Activated naive CD8-positive, alpha-beta T cell (primary cell): ENCODE results near the gene CDY1.
"Not testable (repeated sequence)": the region's sequence is repeated elsewhere in the genome, so short reads cannot be mapped to it uniquely, and the experiment has no call there.

Experiments used
- H3K27ac Mint-ChIP-seq: one replicate; pipeline ENCODE4 v1.8.0; 2021; ENCODE audit warnings: mixed read lengths
- H3K27me3 Mint-ChIP-seq: one replicate; pipeline ENCODE4 v1.8.0; 2021; ENCODE audit warnings: mixed read lengths
- H3K36me3 Mint-ChIP-seq: one replicate; pipeline ENCODE4 v1.8.0; 2021; ENCODE audit warnings: mixed read lengths
- H3K4me1 Mint-ChIP-seq: one replicate; pipeline ENCODE4 v1.8.0; 2021; ENCODE audit warnings: low read depth, mixed read lengths
- H3K4me3 Mint-ChIP-seq: one replicate; pipeline ENCODE4 v1.8.0; 2021; ENCODE audit warnings: mild to moderate bottlenecking, mixed read lengths
- H3K9me3 Mint-ChIP-seq: one replicate; pipeline ENCODE4 v1.8.0; 2021; ENCODE audit warnings: low read depth, mixed read lengths

Gene CDY1, protein sequence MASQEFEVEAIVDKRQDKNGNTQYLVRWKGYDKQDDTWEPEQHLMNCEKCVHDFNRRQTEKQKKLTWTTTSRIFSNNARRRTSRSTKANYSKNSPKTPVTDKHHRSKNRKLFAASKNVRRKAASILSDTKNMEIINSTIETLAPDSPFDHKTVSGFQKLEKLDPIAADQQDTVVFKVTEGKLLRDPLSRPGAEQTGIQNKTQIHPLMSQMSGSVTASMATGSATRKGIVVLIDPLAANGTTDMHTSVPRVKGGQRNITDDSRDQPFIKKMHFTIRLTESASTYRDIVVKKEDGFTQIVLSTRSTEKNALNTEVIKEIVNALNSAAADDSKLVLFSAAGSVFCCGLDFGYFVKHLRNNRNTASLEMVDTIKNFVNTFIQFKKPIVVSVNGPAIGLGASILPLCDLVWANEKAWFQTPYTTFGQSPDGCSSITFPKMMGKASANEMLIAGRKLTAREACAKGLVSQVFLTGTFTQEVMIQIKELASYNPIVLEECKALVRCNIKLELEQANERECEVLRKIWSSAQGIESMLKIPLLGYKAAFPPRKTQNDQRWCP

DNA sequence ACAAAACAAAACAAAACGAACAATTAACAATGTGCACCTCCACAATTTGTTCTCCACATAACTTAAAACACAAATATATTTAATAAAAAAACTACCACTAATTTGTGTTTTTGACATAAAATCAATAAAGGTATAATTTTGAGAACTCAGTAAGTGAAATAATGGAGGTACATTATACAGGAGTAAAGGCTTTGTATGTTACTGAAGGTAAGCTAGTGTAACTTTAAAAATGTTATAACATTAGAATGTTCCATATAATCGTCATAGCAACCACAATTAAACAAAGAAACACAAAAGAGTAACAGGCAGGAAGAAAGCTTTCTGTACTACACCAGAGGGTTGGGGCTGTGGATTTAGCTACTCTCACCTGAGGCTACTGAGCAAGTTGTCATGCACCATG lies at the start of gene CDY1:
Gene CDY1, plus strand, starts transcription at position 301 of the 400 bp plus-strand sequence. CDS start 326 bp downstream, outside the sequence.
- not testable (repeated sequence) for H3K36me3 Mint-ChIP-seq, H3K4me3 Mint-ChIP-seq, H3K9me3 Mint-ChIP-seq, H3K27ac Mint-ChIP-seq, H3K27me3 Mint-ChIP-seq, H3K4me1 Mint-ChIP-seq

DNA sequence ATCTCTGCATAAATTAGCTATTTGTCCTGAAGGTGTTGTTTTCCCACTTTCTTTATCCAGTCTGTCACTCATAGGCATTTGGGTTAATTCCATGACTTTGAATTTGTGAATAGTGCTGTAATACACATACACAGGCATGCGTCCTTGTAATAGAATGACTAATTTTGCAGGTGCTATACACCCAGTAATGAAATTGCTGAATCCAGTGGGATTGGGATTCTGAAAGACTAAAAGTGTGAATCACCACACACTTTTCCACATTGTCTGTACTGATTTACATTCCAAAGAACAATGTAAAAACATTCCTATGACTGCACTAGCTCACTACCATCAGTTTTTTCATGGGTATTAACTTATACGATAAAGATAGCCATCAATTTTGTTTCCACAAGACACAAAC lies 28.6 kb upstream of the CDY1 start:
- H3K9me3 Mint-ChIP-seq, H3K4me3 Mint-ChIP-seq, H3K4me1 Mint-ChIP-seq, H3K36me3 Mint-ChIP-seq, H3K27ac Mint-ChIP-seq, H3K27me3 Mint-ChIP-seq: not testable (repeated sequence)

DNA sequence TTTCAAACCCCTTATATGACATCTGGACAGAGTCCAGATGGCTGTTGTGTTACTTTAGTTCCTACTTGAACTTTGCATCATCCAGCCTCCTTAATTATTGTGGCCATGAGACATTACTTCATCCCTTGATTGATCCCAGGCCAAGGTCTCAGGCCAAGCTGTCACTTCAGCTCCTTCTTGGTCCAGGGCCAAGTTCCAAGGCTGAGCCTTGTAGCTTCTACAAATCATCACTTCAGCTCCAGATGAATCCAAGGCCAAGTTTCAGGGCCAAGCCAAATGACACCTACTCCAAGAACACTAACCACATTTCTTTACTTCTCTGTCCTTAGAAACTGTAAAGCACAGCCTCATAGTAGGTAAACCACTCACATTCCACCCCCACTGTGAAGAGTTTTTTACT lies 1.7 kb upstream of the CDY1 start:
- H3K4me1 Mint-ChIP-seq, H3K4me3 Mint-ChIP-seq, H3K36me3 Mint-ChIP-seq, H3K27me3 Mint-ChIP-seq, H3K27ac Mint-ChIP-seq, H3K9me3 Mint-ChIP-seq: not testable (repeated sequence)

DNA sequence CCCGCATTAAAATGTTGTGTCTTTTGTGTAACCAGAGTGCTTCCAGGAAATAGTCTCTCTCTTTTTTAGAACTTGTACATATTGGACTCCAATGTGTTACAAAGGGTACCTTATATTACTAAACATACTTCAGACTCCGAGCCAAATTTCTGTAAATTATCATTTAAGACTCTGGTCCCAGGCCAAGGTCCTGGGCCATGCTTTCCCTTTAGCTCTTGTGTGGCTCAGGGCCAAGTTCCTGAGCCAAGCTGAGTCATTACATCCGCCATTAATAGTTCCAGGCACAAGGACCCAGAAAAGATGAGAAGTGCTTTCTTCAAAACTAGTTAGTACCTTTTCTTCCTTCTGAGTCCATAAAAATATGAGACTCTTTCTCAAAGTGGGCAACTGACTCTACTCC lies 4.6 kb downstream of the CDY1 start:
- H3K4me1 Mint-ChIP-seq, H3K36me3 Mint-ChIP-seq, H3K4me3 Mint-ChIP-seq, H3K9me3 Mint-ChIP-seq, H3K27me3 Mint-ChIP-seq, H3K27ac Mint-ChIP-seq: not testable (repeated sequence)

DNA sequence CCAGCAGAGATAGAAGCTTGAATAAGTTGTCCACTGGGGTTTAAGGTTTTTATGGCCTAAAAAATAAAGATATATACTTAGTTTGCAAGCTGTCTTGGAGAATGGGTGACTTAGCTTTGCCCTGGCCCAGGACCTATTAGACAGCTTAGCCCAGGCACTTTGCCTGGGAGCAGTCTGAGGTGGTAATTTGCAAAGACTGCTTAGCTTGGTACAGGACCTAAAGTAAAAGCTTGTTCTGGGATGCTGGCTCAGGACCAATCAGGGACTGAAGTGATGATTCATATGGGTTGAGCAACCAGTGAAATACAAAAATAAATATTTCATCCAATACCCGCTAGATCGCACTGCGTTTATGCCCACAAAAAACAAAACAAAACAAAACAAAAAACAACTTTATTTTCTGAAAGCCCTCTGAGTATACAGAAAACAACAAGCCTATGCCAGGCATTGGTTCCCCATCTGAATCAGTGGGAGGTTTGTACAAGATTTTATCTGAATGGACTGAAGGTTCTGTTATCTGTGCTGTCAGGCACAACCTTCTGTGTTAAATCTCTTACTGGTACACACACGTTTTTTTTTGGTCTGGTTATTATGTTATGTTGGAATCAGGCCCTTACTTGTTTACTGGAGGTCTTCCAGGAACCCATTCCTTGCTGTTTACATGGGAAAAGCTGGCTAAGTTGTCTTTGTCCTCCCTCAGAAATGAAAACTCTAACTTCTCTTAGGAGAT lies 8.6 kb downstream of the CDY1 start:
- not testable (repeated sequence) for H3K4me3 Mint-ChIP-seq, H3K27me3 Mint-ChIP-seq

DNA sequence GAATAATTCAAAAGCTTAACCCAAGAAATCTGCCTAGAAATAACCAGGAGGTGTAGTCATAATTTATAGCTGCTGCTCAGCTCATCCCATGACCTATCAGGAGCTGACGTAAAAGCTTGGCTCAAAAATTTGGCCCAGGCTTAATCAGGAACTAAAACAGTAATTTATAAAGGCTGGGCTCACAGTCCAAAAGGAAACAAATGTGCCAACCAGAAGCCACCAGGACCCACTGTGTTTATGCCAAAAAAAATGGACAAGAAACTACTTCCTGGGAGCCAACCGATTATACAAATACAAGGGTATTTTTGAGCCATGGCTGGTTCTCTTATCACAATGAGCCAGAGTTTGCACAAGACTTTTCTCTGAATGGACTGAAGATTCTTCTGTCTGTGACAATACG lies 17.9 kb downstream of the CDY1 start:
- H3K27me3 Mint-ChIP-seq, H3K9me3 Mint-ChIP-seq, H3K27ac Mint-ChIP-seq, H3K4me1 Mint-ChIP-seq, H3K4me3 Mint-ChIP-seq, H3K36me3 Mint-ChIP-seq: not testable (repeated sequence)

More for the DNA sequence above, 8.6 kb downstream of the CDY1 start:
- not testable (repeated sequence) for H3K36me3 Mint-ChIP-seq, H3K27ac Mint-ChIP-seq, H3K9me3 Mint-ChIP-seq, H3K4me1 Mint-ChIP-seq

DNA sequence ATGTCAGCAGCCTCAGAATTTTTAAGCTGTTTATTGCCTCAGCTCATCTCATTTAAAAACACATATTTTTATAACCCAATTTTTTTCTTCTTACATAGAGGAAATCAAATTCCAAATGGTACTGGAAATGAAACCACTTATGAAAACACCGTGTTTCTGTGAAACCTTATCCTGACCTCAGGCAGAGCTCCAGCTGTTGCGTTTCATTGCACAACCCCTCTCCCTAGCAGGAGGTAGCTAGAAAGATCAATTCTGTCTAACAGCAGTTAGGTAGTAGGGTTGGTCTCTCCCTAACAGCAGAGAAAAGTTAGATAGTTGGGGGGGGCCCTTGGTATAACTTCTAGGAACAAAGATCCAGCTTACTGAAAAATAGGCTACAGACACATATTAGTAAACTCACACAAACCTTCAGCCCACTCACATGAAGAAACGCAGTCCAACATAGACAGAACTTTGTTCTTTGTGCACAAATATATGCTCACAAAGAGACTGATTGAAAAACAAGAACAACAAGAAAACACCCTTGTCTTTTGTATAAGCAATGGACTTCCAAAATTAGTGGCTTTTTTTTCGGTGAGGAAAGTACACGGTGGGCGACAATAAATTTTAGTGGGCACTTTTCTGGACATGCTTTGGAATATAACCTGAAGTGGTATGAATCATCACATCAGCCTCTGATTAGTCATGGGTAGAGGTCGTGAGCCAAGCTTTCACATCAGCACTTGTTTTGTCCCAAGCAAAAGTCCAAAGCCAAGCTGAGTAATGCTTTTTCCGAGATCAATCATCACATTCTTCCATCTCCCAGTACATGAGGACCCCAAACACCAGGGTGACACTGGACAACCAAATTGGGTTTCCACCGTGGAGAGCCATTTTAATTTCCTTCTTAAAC lies 21.4 kb downstream of the CDY1 start:
- H3K4me3 Mint-ChIP-seq, H3K36me3 Mint-ChIP-seq, H3K27me3 Mint-ChIP-seq, H3K4me1 Mint-ChIP-seq, H3K27ac Mint-ChIP-seq, H3K9me3 Mint-ChIP-seq: not testable (repeated sequence)
